WTC11 (cell line): ENCODE measurements around the gene CPT1A. TPM values are rescaled to one million over a fixed set of nuclear protein-coding genes. Genes with fewer than 3 reads are reported as not detected.
A peak's percentile ranks its signal among the peaks of the same experiment; 100 is the strongest.

ENCODE experiments used
- ATAC-seq: fragments of 200-7000 bp; cut with Tn5 transposase; 2 replicates; pipeline ENCODE4 v1.10.0; 2021; ENCODE audit warnings: mild to moderate bottlenecking, moderate library complexity
- CTCF ChIA-PET: fragments of 300-600 bp; sonication (Branson Sonifier 250); formaldehyde crosslinking; loops from one replicate; lab custom pipeline; 2021; ENCODE audit warnings: antibody characterized with exemption; lab: Charles Lee
- POLR2A ChIA-PET: fragments of 350-600 bp; sonication (Branson Sonifier 250); formaldehyde crosslinking; loops from one replicate; lab custom pipeline; 2021; ENCODE audit warnings: antibody characterized with exemption; lab: Charles Lee
- DNase-seq: peaks from one replicate; pipeline ENCODE4 v3.0.0; 2021; ENCODE audit warnings: low spot score
- H3K27ac Mint-ChIP-seq: 2 replicates; pipeline ENCODE4 v1.8.0; 2021; ENCODE audit warnings: mixed read lengths
- H3K27me3 Mint-ChIP-seq: 2 replicates; pipeline ENCODE4 v1.8.0; 2021; ENCODE audit warnings: low read depth, mild to moderate bottlenecking, moderate library complexity, mixed read lengths
- H3K36me3 Mint-ChIP-seq: 2 replicates; pipeline ENCODE4 v1.8.0; 2021; ENCODE audit warnings: mixed read lengths
- H3K4me1 Mint-ChIP-seq: 2 replicates; pipeline ENCODE4 v1.8.0; 2022; ENCODE audit warnings: mixed read lengths
- H3K4me3 Mint-ChIP-seq: 2 replicates; pipeline ENCODE4 v1.8.0; 2021; ENCODE audit warnings: mild to moderate bottlenecking, moderate library complexity, mixed read lengths
- H3K9me3 Mint-ChIP-seq: 2 replicates; pipeline ENCODE4 v1.8.0; 2021; ENCODE audit warnings: mixed read lengths
- EMX1 ChIP-seq: fragments of 250-450 bp; sonication (Bioruptor Pico); IDR thresholded peaks from 2 replicates; pipeline ENCODE4 v1.8.0; 2021; ENCODE audit warnings: mild to moderate bottlenecking
- MXD4 ChIP-seq: fragments of 250-450 bp; sonication (Bioruptor Pico); IDR thresholded peaks from 2 replicates; pipeline ENCODE4 v1.8.0; 2021; ENCODE audit warnings: mild to moderate bottlenecking, moderate library complexity, borderline replicate concordance
- NFATC4 ChIP-seq: fragments of 250-450 bp; sonication (Bioruptor Pico); IDR thresholded peaks from 2 replicates; pipeline ENCODE4 v1.9.0; 2021; ENCODE audit warnings: mild to moderate bottlenecking
- OVOL2 ChIP-seq: fragments of 250-450 bp; sonication (Bioruptor Pico); IDR thresholded peaks from 2 replicates; pipeline ENCODE4 v1.9.0; 2021; ENCODE audit warnings: mild to moderate bottlenecking, borderline replicate concordance
- TP53 ChIP-seq: sonication (generic); formaldehyde crosslinking; IDR thresholded peaks from 2 replicates; pipeline ENCODE4 v1.8.1; 2023; ENCODE audit warnings: mild to moderate bottlenecking, missing genetic modification reagents
- ZNF121 ChIP-seq: sonication (generic); formaldehyde crosslinking; IDR thresholded peaks from 2 replicates; pipeline ENCODE4 v1.8.0; 2023; ENCODE audit warnings: missing genetic modification reagents
- ZNF232 ChIP-seq: sonication (generic); formaldehyde crosslinking; IDR thresholded peaks from 2 replicates; pipeline ENCODE4 v1.8.0; 2022; ENCODE audit warnings: mild to moderate bottlenecking, missing genetic modification reagents
- total RNA-seq: library from RNA; stranded (reverse); gene quantifications from 3 replicates; pipeline ENCODE4 v1.2.3, GENCODE V29; 2021
- TF ChIP-seq, protein P1 (sequence below): fragments of 250-450 bp; sonication (Bioruptor Pico); IDR thresholded peaks from 2 replicates; pipeline ENCODE4 v1.9.0; 2021; ENCODE audit warnings: mild to moderate bottlenecking, borderline replicate concordance
- TF ChIP-seq, protein P2 (sequence below): sonication (generic); formaldehyde crosslinking; IDR thresholded peaks from 2 replicates; pipeline ENCODE4 v1.8.0; 2022; ENCODE audit warnings: mild to moderate bottlenecking, missing genetic modification reagents
- TF ChIP-seq, protein P3 (sequence below): sonication (generic); formaldehyde crosslinking; IDR thresholded peaks from 2 replicates; pipeline ENCODE4 v1.8.1; 2022; ENCODE audit warnings: low read depth, mild to moderate bottlenecking, moderate library complexity, missing genetic modification reagents, borderline replicate concordance
- TF ChIP-seq, protein P4 (sequence below): fragments of 250-450 bp; sonication (Bioruptor Pico); IDR thresholded peaks from 2 replicates; pipeline ENCODE4 v1.9.0; 2021; ENCODE audit warnings: moderate library complexity, mild to moderate bottlenecking, inconsistent platforms, borderline replicate concordance
- TF ChIP-seq, protein P5 (sequence below): fragments of 250-450 bp; sonication (Bioruptor Pico); IDR thresholded peaks from 2 replicates; pipeline ENCODE4 v1.8.0; 2021; ENCODE audit warnings: mild to moderate bottlenecking
- TF ChIP-seq, protein P6 (sequence below): sonication (generic); formaldehyde crosslinking; IDR thresholded peaks from 2 replicates; pipeline ENCODE4 v1.8.1; 2023; ENCODE audit warnings: mild to moderate bottlenecking, missing genetic modification reagents
- TF ChIP-seq, protein P7 (sequence below): fragments of 200-600 bp; IDR thresholded peaks from 2 replicates; pipeline ENCODE4 v1.8.0; 2022; ENCODE audit warnings: antibody characterized with exemption
- TF ChIP-seq, protein P8 (sequence below): sonication (generic); formaldehyde crosslinking; IDR thresholded peaks from 2 replicates; pipeline ENCODE4 v1.8.1; 2023; ENCODE audit warnings: mild to moderate bottlenecking, missing genetic modification reagents
- TF ChIP-seq, protein P9 (sequence below): sonication (generic); formaldehyde crosslinking; IDR thresholded peaks from 2 replicates; pipeline ENCODE4 v1.8.1; 2022; ENCODE audit warnings: mild to moderate bottlenecking, moderate library complexity, missing genetic modification reagents

Gene CPT1A
- total RNA-seq, 1 experiment from 2014 or later, result 28.1 TPM

DNA sequence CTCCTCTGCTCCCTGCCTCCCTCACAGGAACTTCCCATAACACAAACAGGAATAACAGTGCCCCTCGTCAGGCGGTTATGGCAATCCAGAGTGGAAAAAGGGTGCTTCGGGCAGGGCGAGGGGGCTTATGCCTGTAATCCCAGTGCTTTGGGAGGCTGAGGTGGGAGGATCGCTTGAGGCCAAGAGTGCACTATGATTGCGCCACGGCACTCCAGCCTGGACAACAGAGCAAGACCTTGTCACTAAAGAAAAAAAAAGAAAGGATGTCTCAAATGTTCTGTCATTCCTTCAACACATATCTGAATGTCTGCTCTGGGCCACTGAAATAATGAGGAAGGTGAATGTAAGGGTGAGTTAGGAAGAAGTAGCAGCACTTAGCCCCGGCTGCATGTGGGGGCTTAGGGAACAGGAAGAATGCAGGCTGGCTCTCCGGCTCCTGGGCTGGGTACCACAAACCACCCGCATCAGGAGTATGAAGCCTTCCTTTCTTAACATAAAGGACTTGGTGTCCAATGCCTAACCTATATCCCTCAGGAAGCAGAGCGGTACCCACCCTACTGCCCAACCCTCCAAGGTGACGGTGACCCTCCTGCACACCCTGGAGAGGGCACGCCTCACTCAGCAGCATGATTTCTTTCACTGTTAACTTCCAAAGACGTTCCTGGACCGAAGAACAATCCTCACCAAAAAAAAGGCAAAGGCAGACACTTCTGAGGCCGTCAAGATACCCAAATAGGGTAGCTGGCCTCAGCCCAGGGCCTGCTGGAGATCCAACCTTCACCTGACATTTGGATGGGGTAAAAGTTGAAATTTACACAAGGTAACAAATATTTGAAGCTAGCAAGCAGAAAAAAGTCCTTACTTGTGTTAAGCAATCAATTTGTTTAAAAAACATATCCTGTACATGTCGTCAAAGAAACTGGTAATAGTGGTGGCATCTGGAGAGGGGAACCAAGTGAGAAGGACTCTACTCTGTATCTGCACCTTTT is 3.8 kb downstream of the CPT1A start:
- CTCF ChIA-PET, result interaction anchor here (2.1 kb wide), 1 partner anchor 40 kb away, joined by 7 read pairs; no protein-coding TSS in a partner anchor
- H3K4me3 Mint-ChIP-seq, result peak overlapping the region; percentile 2; the same call in 1 of the 2 replicates

DNA sequence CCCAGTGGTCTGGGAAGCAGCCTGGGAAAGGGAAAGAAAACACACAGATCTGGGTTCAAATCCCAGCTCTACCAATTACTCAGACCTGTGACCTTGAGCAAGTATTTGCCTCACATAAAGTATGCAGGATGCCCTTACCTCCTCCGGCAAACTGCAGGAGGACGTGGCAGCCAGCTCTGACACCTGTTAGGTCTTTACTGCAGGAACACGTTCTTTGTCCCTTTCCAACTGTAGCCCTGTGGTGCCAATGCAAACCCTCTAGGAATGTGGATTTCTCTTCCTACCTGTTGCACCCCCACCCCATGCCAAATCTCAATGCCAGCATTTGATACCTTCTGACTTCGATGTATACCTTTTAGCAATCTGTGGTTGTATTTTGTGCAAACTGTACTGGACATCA is 6.0 kb downstream of the CPT1A start:
- no peak overlapping the region for H3K4me3 Mint-ChIP-seq
- H3K4me1 Mint-ChIP-seq, result peaks cover 45% of the 10 kb centered on the region
- ChIA-PET POLR2A (interaction anchor here (0.6 kb wide), 1 partner anchor 19 kb away, joined by 3 read pairs; no protein-coding TSS in a partner anchor), CTCF (interaction anchor here (2.1 to 2.4 kb wide), 2 partner anchors 37 to 55 kb away, joined by 5 to 7 read pairs; no protein-coding TSS in a partner anchor)
- H3K36me3 Mint-ChIP-seq, result no peaks in the 10 kb centered on the region
- DNase-seq (no peak), ATAC-seq (no peak)
- H3K27ac Mint-ChIP-seq, result no peak overlapping the region
- H3K27me3 Mint-ChIP-seq, result peaks cover 23% of the 10 kb centered on the region
- H3K9me3 Mint-ChIP-seq, result no peaks in the 10 kb centered on the region
- TF ChIP-seq, protein P1, sequence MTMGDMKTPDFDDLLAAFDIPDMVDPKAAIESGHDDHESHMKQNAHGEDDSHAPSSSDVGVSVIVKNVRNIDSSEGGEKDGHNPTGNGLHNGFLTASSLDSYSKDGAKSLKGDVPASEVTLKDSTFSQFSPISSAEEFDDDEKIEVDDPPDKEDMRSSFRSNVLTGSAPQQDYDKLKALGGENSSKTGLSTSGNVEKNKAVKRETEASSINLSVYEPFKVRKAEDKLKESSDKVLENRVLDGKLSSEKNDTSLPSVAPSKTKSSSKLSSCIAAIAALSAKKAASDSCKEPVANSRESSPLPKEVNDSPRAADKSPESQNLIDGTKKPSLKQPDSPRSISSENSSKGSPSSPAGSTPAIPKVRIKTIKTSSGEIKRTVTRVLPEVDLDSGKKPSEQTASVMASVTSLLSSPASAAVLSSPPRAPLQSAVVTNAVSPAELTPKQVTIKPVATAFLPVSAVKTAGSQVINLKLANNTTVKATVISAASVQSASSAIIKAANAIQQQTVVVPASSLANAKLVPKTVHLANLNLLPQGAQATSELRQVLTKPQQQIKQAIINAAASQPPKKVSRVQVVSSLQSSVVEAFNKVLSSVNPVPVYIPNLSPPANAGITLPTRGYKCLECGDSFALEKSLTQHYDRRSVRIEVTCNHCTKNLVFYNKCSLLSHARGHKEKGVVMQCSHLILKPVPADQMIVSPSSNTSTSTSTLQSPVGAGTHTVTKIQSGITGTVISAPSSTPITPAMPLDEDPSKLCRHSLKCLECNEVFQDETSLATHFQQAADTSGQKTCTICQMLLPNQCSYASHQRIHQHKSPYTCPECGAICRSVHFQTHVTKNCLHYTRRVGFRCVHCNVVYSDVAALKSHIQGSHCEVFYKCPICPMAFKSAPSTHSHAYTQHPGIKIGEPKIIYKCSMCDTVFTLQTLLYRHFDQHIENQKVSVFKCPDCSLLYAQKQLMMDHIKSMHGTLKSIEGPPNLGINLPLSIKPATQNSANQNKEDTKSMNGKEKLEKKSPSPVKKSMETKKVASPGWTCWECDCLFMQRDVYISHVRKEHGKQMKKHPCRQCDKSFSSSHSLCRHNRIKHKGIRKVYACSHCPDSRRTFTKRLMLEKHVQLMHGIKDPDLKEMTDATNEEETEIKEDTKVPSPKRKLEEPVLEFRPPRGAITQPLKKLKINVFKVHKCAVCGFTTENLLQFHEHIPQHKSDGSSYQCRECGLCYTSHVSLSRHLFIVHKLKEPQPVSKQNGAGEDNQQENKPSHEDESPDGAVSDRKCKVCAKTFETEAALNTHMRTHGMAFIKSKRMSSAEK (CRISPR knock-in tag), result no peak
- TF ChIP-seq, protein P2, sequence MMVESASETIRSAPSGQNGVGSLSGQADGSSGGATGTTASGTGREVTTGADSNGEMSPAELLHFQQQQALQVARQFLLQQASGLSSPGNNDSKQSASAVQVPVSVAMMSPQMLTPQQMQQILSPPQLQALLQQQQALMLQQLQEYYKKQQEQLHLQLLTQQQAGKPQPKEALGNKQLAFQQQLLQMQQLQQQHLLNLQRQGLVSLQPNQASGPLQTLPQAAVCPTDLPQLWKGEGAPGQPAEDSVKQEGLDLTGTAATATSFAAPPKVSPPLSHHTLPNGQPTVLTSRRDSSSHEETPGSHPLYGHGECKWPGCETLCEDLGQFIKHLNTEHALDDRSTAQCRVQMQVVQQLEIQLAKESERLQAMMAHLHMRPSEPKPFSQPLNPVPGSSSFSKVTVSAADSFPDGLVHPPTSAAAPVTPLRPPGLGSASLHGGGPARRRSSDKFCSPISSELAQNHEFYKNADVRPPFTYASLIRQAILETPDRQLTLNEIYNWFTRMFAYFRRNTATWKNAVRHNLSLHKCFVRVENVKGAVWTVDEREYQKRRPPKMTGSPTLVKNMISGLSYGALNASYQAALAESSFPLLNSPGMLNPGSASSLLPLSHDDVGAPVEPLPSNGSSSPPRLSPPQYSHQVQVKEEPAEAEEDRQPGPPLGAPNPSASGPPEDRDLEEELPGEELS, result no peak
- TF ChIP-seq, protein P3, sequence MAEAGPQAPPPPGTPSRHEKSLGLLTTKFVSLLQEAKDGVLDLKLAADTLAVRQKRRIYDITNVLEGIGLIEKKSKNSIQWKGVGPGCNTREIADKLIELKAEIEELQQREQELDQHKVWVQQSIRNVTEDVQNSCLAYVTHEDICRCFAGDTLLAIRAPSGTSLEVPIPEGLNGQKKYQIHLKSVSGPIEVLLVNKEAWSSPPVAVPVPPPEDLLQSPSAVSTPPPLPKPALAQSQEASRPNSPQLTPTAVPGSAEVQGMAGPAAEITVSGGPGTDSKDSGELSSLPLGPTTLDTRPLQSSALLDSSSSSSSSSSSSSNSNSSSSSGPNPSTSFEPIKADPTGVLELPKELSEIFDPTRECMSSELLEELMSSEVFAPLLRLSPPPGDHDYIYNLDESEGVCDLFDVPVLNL (CRISPR knock-in tag), result no peak
- TF ChIP-seq, protein P4, sequence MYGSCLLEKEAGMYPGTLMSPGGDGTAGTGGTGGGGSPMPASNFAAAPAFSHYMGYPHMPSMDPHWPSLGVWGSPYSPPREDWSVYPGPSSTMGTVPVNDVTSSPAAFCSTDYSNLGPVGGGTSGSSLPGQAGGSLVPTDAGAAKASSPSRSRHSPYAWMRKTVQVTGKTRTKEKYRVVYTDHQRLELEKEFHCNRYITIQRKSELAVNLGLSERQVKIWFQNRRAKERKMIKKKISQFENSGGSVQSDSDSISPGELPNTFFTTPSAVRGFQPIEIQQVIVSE (CRISPR knock-in tag), result no peak
- no peak for TF ChIP-seq TP53 (CRISPR knock-in tag)
- TF ChIP-seq, protein P5, sequence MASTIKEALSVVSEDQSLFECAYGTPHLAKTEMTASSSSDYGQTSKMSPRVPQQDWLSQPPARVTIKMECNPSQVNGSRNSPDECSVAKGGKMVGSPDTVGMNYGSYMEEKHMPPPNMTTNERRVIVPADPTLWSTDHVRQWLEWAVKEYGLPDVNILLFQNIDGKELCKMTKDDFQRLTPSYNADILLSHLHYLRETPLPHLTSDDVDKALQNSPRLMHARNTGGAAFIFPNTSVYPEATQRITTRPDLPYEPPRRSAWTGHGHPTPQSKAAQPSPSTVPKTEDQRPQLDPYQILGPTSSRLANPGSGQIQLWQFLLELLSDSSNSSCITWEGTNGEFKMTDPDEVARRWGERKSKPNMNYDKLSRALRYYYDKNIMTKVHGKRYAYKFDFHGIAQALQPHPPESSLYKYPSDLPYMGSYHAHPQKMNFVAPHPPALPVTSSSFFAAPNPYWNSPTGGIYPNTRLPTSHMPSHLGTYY, result no peak
- TF ChIP-seq OVOL2 (CRISPR knock-in tag), result no peak
- TF ChIP-seq ZNF232 (CRISPR knock-in tag), result no peak
- TF ChIP-seq, protein P6, sequence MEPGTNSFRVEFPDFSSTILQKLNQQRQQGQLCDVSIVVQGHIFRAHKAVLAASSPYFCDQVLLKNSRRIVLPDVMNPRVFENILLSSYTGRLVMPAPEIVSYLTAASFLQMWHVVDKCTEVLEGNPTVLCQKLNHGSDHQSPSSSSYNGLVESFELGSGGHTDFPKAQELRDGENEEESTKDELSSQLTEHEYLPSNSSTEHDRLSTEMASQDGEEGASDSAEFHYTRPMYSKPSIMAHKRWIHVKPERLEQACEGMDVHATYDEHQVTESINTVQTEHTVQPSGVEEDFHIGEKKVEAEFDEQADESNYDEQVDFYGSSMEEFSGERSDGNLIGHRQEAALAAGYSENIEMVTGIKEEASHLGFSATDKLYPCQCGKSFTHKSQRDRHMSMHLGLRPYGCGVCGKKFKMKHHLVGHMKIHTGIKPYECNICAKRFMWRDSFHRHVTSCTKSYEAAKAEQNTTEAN, result no peak
- TF ChIP-seq, protein P7, sequence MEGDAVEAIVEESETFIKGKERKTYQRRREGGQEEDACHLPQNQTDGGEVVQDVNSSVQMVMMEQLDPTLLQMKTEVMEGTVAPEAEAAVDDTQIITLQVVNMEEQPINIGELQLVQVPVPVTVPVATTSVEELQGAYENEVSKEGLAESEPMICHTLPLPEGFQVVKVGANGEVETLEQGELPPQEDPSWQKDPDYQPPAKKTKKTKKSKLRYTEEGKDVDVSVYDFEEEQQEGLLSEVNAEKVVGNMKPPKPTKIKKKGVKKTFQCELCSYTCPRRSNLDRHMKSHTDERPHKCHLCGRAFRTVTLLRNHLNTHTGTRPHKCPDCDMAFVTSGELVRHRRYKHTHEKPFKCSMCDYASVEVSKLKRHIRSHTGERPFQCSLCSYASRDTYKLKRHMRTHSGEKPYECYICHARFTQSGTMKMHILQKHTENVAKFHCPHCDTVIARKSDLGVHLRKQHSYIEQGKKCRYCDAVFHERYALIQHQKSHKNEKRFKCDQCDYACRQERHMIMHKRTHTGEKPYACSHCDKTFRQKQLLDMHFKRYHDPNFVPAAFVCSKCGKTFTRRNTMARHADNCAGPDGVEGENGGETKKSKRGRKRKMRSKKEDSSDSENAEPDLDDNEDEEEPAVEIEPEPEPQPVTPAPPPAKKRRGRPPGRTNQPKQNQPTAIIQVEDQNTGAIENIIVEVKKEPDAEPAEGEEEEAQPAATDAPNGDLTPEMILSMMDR, result no peak
- TF ChIP-seq, protein P8, sequence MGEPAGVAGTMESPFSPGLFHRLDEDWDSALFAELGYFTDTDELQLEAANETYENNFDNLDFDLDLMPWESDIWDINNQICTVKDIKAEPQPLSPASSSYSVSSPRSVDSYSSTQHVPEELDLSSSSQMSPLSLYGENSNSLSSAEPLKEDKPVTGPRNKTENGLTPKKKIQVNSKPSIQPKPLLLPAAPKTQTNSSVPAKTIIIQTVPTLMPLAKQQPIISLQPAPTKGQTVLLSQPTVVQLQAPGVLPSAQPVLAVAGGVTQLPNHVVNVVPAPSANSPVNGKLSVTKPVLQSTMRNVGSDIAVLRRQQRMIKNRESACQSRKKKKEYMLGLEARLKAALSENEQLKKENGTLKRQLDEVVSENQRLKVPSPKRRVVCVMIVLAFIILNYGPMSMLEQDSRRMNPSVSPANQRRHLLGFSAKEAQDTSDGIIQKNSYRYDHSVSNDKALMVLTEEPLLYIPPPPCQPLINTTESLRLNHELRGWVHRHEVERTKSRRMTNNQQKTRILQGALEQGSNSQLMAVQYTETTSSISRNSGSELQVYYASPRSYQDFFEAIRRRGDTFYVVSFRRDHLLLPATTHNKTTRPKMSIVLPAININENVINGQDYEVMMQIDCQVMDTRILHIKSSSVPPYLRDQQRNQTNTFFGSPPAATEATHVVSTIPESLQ (CRISPR knock-in tag), result no peak
- no peak for TF ChIP-seq NFATC4 (CRISPR knock-in tag)
- no peak for TF ChIP-seq MXD4 (CRISPR knock-in tag)
- no peak for TF ChIP-seq EMX1 (CRISPR knock-in tag)

More for the DNA sequence above, 3.8 kb downstream of the CPT1A start:
- TF ChIP-seq ZNF121, result 0 out of 2 replicates have a peak, but pooled peaks have one; percentile 63
- TF ChIP-seq, protein P9, sequence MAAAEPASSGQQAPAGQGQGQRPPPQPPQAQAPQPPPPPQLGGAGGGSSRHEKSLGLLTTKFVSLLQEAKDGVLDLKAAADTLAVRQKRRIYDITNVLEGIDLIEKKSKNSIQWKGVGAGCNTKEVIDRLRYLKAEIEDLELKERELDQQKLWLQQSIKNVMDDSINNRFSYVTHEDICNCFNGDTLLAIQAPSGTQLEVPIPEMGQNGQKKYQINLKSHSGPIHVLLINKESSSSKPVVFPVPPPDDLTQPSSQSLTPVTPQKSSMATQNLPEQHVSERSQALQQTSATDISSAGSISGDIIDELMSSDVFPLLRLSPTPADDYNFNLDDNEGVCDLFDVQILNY, result no peak
- POLR2A ChIA-PET, result interaction anchor here (0.6 kb wide), 2 partner anchors 702 to 836 kb away, joined by 3 to 4 read pairs; no protein-coding TSS in a partner anchor
- no peaks in the 10 kb centered on the region for H3K36me3 Mint-ChIP-seq
- ATAC-seq, result no peak
- peaks cover 33% of the 10 kb centered on the region for H3K27me3 Mint-ChIP-seq
- no peak overlapping the region; the same call in 1 of the 2 replicates for H3K27ac Mint-ChIP-seq
- no peaks in the 10 kb centered on the region for H3K9me3 Mint-ChIP-seq
- peaks cover 35% of the 10 kb centered on the region for H3K4me1 Mint-ChIP-seq
- no peak for DNase-seq
